ENCODE data around the gene SOCS7. TPM values are rescaled to one million over a fixed set of nuclear protein-coding genes. Genes with fewer than 3 reads are reported as not detected.

SOCS7 gene
- total and polyA plus RNA-seq, 2 experiments from 2014 or later: 5.0 to 29.2 TPM

- H3K27me3 ChIP-seq (ENCODE audit: insufficient read depth): peaks cover 20% of the 10 kb centered on the region
- H3K9me3 Mint-ChIP-seq: no peaks in the 10 kb centered on the region; the same call in 1 of the 3 replicates
- H3K36me3 Mint-ChIP-seq (ENCODE audit: low read depth): peaks cover 5% of the 10 kb centered on the region; the same call in 2 of the 3 replicates
- no peaks in the 10 kb centered on the region for H3K36me3 ChIP-seq (ENCODE audit: insufficient read depth)
- ATAC-seq (peak; percentile 9), DNase-seq (ENCODE audit: low spot score) (no peak)
- no peak overlapping the region for H3K27ac Mint-ChIP-seq
- H2AFZ ChIP-seq: no peak overlapping the region
- peak overlapping the region; percentile 70 for H3K4me3 ChIP-seq
- H3K4me3 Mint-ChIP-seq: peak overlapping the region; percentile 80
- H4K20me1 ChIP-seq (replicated peaks; ENCODE audit: insufficient read depth): no peaks in the 10 kb centered on the region
- peak overlapping the region; percentile 58; the same call in 1 of the 2 replicates for H3K27ac ChIP-seq (ENCODE audit: low read depth)
- no peaks in the 10 kb centered on the region for H3K9me2 ChIP-seq (ENCODE audit: insufficient read depth)
- H3K27me3 Mint-ChIP-seq (ENCODE audit: insufficient read depth, low read depth, poor library complexity): peaks cover 52% of the 10 kb centered on the region
- TF ChIP-seq EZH2 (IDR thresholded peaks at IDR 0.05; ENCODE audit: low read depth, unreplicated experiment): no peak
- no peak for TF ChIP-seq STAT1 (IDR thresholded peaks at IDR 0.05; ENCODE audit: unreplicated experiment)
- no peak for TF ChIP-seq ZNF114 (CRISPR knock-in tag; IDR thresholded peaks at IDR 0.05)
- TF ChIP-seq, protein P1, sequence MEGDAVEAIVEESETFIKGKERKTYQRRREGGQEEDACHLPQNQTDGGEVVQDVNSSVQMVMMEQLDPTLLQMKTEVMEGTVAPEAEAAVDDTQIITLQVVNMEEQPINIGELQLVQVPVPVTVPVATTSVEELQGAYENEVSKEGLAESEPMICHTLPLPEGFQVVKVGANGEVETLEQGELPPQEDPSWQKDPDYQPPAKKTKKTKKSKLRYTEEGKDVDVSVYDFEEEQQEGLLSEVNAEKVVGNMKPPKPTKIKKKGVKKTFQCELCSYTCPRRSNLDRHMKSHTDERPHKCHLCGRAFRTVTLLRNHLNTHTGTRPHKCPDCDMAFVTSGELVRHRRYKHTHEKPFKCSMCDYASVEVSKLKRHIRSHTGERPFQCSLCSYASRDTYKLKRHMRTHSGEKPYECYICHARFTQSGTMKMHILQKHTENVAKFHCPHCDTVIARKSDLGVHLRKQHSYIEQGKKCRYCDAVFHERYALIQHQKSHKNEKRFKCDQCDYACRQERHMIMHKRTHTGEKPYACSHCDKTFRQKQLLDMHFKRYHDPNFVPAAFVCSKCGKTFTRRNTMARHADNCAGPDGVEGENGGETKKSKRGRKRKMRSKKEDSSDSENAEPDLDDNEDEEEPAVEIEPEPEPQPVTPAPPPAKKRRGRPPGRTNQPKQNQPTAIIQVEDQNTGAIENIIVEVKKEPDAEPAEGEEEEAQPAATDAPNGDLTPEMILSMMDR (conservative IDR thresholded peaks at IDR 0.05; ENCODE audit: low read depth in 2 of 2): no peak
- no peak for TF ChIP-seq CREB1 (CRISPR knock-in tag; IDR thresholded peaks at IDR 0.05; ENCODE audit: low read depth)
- no peak for TF ChIP-seq EZH2phosphoT487 (IDR thresholded peaks at IDR 0.05; ENCODE audit: unreplicated experiment)
- no peak for TF ChIP-seq NANOG (IDR thresholded peaks at IDR 0.05; ENCODE audit: borderline replicate concordance)
- TF ChIP-seq POLR2AphosphoS5 (IDR thresholded peaks at IDR 0.05; ENCODE audit: low read depth): no peak
- TF ChIP-seq ETS1 (IDR thresholded peaks at IDR 0.05): no peak
- TF ChIP-seq REST (IDR thresholded peaks at IDR 0.05; ENCODE audit: unreplicated experiment): no peak
- TF ChIP-seq ZNF462 (CRISPR knock-in tag; IDR thresholded peaks at IDR 0.05): no peak
- TF ChIP-seq JUNB (IDR thresholded peaks at IDR 0.05; ENCODE audit: unreplicated experiment): no peak
- no peak for TF ChIP-seq ZNF331 (CRISPR knock-in tag; IDR thresholded peaks at IDR 0.05; ENCODE audit: low read depth)
- peaks cover 88% of the 10 kb centered on the region for H3K4me1 Mint-ChIP-seq
- 0 out of 2 replicates have a peak, but pooled peaks cover 26% of the 10 kb centered on the region for H3F3A ChIP-seq (replicated peaks; ENCODE audit: low read depth)
- H3K4me2 ChIP-seq: peak overlapping the region; percentile 84
- peaks cover 20% of the 10 kb centered on the region; the same call in 1 of the 2 replicates for H3K79me2 ChIP-seq (replicated peaks; ENCODE audit: insufficient read depth)
- peaks cover 75% of the 10 kb centered on the region for H3K4me1 ChIP-seq (ENCODE audit: insufficient read depth)
Measured at GRCh38 chr17:38421171-38421841, 69.7 kb downstream of the SOCS7 start.
